Measurements from ENCODE around the gene F11R.
A peak's percentile ranks its signal among the peaks of the same experiment; 100 is the strongest.

F11R gene

GRCh38 chr1:161020509-161021164 lies at the start of gene F11R:
F11R (minus strand) TSS chr1:161021152; CDS start chr1:161021073, 79 bp downstream.
- Histone ChIP-seq H3K4me3 (ENCODE audit: low read depth, low read length) (peak within 1 kb of the TSS; percentile 59), H3K4me1 (ENCODE audit: control insufficient read depth, insufficient read depth, low read length) (0 out of 2 replicates have a peak, but pooled peaks cover 2% of the 10 kb centered on the region), H3K36me3 (ENCODE audit: control insufficient read depth in 2 of 2, insufficient read depth in 1 of 2, low read length in 2 of 2) (no peaks in the 10 kb centered on the region), H3K27ac (ENCODE audit: extremely low read depth, low read depth, low read length) (peak within 1 kb of the TSS; percentile 35), H3K9me3 (ENCODE audit: control insufficient read depth, insufficient read depth, low read depth, low read length) (no peaks in the 10 kb centered on the region)
- CTCF ChIA-PET, result interaction anchor here (0.7 to 2.8 kb wide), 8 partner anchors 19 to 919 kb away, joined by 3 to 18 read pairs (median 7); partner anchors contain the start of genes TSTD1 and USF1
- POLR2A ChIA-PET, result interaction anchor here (0.6 to 3.1 kb wide), 27 partner anchors 9 to 772 kb away, joined by 3 to 50 read pairs (median 4); partner anchors contain the start of genes NIT1, PFDN2, PPOX and TOMM40L
- TF ChIP-seq HOXA7 (CRISPR knock-in tag; IDR thresholded peaks at IDR 0.05; ENCODE audit: borderline replicate concordance), result no peak
- TF ChIP-seq ZFHX2 (tag by site-specific recombination; conservative IDR thresholded peaks at IDR 0.05), result no peak
- no peak for TF ChIP-seq EGR2 (tag by site-specific recombination; IDR thresholded peaks at IDR 0.05; ENCODE audit: low read depth)
- TF ChIP-seq PRDM2 (tag by site-specific recombination; IDR thresholded peaks at IDR 0.05; ENCODE audit: borderline replicate concordance), result no peak
- TF ChIP-seq ZNF76 (tag by site-specific recombination; IDR thresholded peaks at IDR 0.05; ENCODE audit: borderline replicate concordance, low read depth), result peak; percentile 71; the same call in 1 of the 2 replicates
- TF ChIP-seq ZBTB6 (tag by site-specific recombination; IDR thresholded peaks at IDR 0.05), result no peak
- peak; percentile 75 for TF ChIP-seq PRDM1 (tag by site-specific recombination; IDR thresholded peaks at IDR 0.05)
- no peak for TF ChIP-seq ZNF837 (tag by site-specific recombination; IDR thresholded peaks at IDR 0.05)
- no peak for TF ChIP-seq GFI1B (tag by site-specific recombination; IDR thresholded peaks at IDR 0.05)
- TF ChIP-seq ZNF677 (tag by site-specific recombination; IDR thresholded peaks at IDR 0.05), result no peak
- TF ChIP-seq ZIC2 (tag by site-specific recombination; IDR thresholded peaks at IDR 0.05), result peak; percentile 49
- TF ChIP-seq ZNF580 (tag by site-specific recombination; IDR thresholded peaks at IDR 0.05), result 0 out of 2 replicates have a peak, but pooled peaks have one; percentile 25
- TF ChIP-seq ZNF621 (tag by site-specific recombination; IDR thresholded peaks at IDR 0.05), result no peak
- TF ChIP-seq ZNF366 (tag by site-specific recombination; conservative IDR thresholded peaks at IDR 0.05), result peak; percentile 64
- peak; percentile 75 for TF ChIP-seq HIC1 (tag by site-specific recombination; IDR thresholded peaks at IDR 0.05)
- TF ChIP-seq MEIS1 (CRISPR knock-in tag; IDR thresholded peaks at IDR 0.05; ENCODE audit: borderline replicate concordance), result no peak
- TF ChIP-seq ZNF324 (tag by site-specific recombination; IDR thresholded peaks at IDR 0.05), result peak; percentile 42; the same call in 1 of the 2 replicates
- peak; percentile 91; the same call in 1 of the 2 replicates for TF ChIP-seq KLF8 (tag by site-specific recombination; IDR thresholded peaks at IDR 0.05)
- TF ChIP-seq KLF1 (tag by site-specific recombination; IDR thresholded peaks at IDR 0.05), result peak; percentile 83
- TF ChIP-seq ZNF211 (tag by site-specific recombination; IDR thresholded peaks at IDR 0.05; ENCODE audit: low read depth), result no peak
- TF ChIP-seq ZBTB8A (tag by site-specific recombination; IDR thresholded peaks at IDR 0.05), result 0 out of 2 replicates have a peak, but pooled peaks have one; percentile 25
- no peak for TF ChIP-seq ZNF133 (tag by site-specific recombination; IDR thresholded peaks at IDR 0.05)
- peak; percentile 57; the same call in 1 of the 2 replicates for TF ChIP-seq PATZ1 (tag by site-specific recombination; IDR thresholded peaks at IDR 0.05)
- no peak for TF ChIP-seq SP2 (tag by site-specific recombination; IDR thresholded peaks at IDR 0.05)
- TF ChIP-seq ZBTB48 (tag by site-specific recombination; IDR thresholded peaks at IDR 0.05), result peak; percentile 73; the same call in 1 of the 2 replicates
- TF ChIP-seq ZNF561 (tag by site-specific recombination; IDR thresholded peaks at IDR 0.05; ENCODE audit: borderline replicate concordance), result no peak; the same call in 1 of the 2 replicates
- peak; percentile 78 for TF ChIP-seq ZNF501 (tag by site-specific recombination; IDR thresholded peaks at IDR 0.05)
